Fibroblast of villous mesenchyme (primary cell): ENCODE data around the gene SMG6. TPM values are rescaled to one million over a fixed set of nuclear protein-coding genes. Genes with fewer than 3 reads are reported as not detected.

Experiments
- DNase-seq: peaks from one replicate; pipeline ENCODE4 v3.0.0-alpha.2; 2010; ENCODE audit warnings: low read depth
- H3K4me3 ChIP-seq: 2 replicates; pipeline ENCODE4 v1.5.1; 2011; ENCODE audit warnings: low read depth, mild to moderate bottlenecking, low read length
- CTCF ChIP-seq: IDR thresholded peaks from 2 replicates; pipeline ENCODE4 v1.5.1; 2012; ENCODE audit warnings: low read depth, mild to moderate bottlenecking, low read length; ENCODE audit not compliant: insufficient read depth
- total RNA-seq: library from RNA; depleted of rRNA; stranded (reverse); fragments of >200 nt; gene quantifications from 2 replicates; pipeline ENCODE4 v1.2.3, GENCODE V29; 2012

Gene SMG6
- total RNA-seq, 1 donor = 50.5 TPM

- TF ChIP-seq CTCF = no peak
- no peak overlapping the region for H3K4me3 ChIP-seq
- DNase-seq = no peak
Measured at GRCh38 chr17:2110436-2110835, 193.1 kb downstream of the SMG6 start.

GRCh38 chr17:2108170-2108569 is 195.4 kb downstream of the SMG6 start:
- no peak for DNase-seq
- H3K4me3 ChIP-seq = no peak overlapping the region
- no peak for TF ChIP-seq CTCF

GRCh38 chr17:2107506-2107905 is 196.1 kb downstream of the SMG6 start:
- H3K4me3 ChIP-seq = no peak overlapping the region
- DNase-seq = no peak
- TF ChIP-seq CTCF = no peak

GRCh38 chr17:2107050-2107449 is 196.5 kb downstream of the SMG6 start:
- no peak for TF ChIP-seq CTCF
- H3K4me3 ChIP-seq = no peak overlapping the region
- DNase-seq = no peak

GRCh38 chr17:2106308-2106955 is 197.2 kb downstream of the SMG6 start:
- TF ChIP-seq CTCF = no peak
- no peak for DNase-seq
- H3K4me3 ChIP-seq = no peak overlapping the region

- DNase-seq = no peak
- TF ChIP-seq CTCF = no peak
- H3K4me3 ChIP-seq = no peak overlapping the region
Measured at GRCh38 chr17:2105663-2106062, 197.9 kb downstream of the SMG6 start.
